SW480 (cell line): Measurements from ENCODE around the gene MECP2.

Experiments
- DNase-seq: peaks from one replicate; pipeline ENCODE4 v3.0.0-alpha.2; 2016; ENCODE audit warnings: low spot score

The MECP2 gene

DNA sequence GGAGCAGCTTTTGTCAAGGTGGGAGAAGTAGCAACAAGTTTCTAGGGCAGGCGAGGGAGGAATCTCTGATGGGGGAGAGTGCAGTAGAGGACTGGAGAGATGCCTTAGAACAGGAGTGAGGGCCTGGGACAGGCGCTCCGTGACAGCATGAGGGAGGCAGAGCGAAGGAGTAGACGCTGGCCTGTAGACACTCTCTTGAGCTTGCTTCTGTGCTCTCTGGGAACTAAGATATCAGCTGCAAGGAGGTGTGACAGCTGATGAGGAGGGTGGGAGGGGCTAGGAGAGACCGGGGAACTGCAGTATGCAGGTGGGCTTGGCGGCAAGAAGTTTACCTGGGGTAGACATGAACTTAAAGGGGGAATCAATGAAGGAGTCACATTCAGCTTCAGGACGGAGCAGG, 35.7 kb downstream of the MECP2 start:
- no peak for DNase-seq

DNA sequence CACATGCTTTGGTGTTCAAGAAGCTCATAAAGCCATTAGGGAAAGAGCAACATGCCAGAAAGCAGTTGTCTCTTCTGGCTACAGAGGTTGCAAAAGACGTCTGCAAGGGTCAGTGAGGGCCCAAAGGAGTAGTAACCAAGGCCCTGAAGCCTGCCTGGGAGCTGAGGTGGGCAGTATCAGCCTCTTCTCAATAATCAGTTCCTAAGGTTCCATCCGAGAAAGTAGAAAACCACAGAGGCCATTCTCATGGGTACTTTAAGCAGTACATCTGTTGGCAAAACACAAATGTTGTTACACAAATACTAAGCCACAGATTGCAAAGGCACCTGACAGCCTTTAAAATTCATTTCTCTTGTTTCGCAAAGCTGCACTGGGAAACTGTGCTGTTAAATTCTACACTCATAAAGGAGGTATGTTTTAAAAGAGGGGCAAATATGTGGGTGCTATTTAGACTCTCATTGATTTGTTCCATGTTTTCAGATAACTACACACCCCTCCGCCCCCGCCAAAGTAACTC, 37.7 kb downstream of the MECP2 start:
- no peak for DNase-seq

DNA sequence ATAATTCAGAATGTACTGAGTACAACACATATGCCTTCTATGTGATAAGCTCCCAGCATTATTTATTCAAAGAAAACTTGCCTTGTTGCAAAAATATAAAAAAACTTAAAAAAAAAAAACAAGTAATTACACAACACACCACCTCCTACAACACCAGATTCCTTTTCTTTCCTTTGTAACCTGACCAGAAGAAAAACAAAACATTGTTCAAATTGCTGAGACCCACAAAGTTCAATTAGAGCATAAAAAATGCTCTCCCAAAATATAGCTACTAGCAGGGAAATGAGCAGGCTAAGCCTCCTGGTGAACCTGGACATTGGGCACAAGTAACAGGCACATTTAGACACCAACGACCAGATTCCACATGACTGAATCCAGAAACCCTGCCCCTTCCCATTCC, 38.3 kb downstream of the MECP2 start:
- no peak for DNase-seq

DNA sequence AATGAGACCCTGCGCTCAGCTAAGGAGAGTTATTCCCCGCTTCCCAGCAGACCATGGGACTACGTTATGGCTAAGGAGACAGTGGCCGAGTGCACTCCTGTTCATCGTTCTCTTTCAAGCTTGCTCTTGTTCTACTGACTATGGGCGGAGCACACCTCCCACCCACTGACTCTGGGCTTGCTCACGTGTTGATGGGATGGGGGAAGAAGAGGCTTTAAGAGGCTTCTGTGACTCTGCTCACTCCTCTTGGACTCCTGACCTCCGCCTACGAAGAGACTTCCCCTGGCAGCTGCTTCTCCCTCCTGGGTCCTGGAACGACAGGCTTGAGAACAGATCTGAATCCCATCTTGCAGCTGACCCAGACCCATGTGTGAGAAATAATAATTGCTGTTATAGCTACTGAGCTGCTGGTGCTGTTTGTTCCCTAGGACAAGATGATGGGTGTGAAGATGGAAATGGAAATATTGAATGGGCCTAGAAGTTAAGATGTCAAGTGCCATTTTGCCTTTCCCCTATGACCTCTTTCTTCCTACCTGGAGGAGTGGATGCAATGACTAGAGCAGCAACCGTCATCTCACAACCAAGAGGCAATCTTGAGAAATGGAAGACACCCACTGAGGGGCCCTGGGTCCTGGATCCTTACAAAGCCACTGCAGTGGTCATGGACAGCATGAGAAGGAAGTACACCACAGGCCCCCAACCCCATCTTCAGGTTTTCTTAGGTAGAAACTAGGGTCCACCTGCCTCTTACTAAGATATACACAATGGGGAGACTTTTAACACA, 39.1 kb downstream of the MECP2 start:
- DNase-seq: no peak

DNA sequence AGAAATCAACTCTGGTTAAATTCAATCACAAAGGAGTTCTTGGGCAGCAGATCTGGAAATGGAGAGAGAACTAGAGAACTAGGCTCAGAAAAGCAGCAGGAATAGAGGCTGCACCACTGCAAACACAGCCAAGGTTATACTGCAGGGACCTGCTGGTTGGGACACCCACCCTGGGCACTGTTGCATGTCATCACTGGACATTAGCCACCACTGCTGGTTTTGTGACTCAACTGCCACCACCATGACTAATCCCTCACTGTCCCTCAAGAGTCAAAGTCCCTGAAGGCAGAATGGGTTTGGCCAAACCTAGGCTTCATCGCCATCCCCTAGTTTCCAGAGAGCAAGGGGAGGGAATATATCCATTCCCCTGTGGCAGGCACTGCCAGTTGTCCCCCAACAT, 39.7 kb downstream of the MECP2 start:
- no peak for DNase-seq

DNA sequence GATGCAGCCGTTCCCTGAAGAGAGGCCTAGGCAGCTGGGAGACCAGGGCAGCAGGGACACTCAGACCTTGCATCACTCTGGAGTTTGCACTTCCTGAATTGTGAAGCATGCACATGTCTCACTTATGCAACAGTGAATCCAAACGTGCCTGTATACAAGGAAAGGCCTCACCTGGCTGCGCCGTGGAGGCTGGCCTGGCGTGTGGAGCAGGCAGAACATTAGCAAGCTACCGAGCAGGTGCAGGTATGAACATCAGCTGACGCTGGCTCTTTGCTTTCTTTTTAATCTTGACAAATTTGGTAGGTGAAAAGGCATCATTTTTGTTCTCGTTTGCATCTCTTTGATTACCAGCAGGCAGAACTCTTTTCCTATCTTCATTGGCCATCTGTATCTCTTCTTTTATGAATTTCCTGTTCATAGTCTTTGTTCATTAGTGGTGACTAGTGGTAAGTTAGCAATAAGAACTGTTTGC, 40.7 kb downstream of the MECP2 start:
- DNase-seq: no peak

DNA sequence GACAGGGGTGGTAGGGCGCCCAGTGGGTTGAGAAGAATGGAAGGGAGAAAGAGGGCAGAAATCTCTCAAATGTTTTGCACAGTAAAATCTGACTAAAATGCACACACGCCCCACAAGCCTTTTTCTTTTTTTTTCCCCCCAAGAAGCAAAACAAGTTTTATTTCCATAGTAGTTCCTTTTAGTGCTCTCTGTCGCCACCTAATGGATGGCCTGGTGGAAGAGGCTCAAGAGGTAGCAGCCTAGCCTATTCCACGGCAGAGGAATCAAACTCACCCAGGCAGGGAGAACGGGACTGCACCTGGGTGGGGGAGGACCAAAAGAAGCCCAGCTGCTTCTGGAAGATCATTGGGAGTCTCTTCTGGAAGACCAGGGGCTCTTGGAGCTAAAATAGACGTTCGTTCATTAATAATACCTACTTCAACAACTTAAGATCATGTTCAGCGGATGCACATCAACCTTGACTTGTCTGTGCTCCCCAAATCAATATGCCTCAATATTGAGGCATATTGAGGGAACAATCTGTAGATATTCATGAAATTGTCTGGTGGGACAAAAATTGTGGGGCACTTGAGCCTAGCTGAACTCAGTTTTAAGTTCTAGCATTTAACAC, 46.2 kb downstream of the MECP2 start:
- peak; percentile 28 for DNase-seq

DNA sequence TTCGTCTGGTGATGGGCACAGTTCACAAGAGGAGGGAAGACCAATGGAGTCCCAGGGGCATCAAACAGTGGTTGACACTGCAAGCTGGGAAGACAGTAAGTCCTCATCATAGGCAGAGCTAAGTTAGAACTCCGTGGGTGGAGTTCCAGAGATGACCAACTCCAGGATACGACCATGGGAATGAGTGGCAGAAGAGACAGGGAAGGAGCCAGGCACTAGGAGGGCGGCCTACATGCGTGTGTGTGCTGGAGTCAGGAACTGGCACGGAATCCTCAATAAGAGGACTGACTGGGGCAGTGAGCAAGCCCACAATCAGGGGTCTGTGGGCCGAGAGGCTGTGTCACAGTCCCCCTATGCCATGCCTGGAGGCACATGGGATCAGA, 47.4 kb downstream of the MECP2 start:
- no peak for DNase-seq

DNA sequence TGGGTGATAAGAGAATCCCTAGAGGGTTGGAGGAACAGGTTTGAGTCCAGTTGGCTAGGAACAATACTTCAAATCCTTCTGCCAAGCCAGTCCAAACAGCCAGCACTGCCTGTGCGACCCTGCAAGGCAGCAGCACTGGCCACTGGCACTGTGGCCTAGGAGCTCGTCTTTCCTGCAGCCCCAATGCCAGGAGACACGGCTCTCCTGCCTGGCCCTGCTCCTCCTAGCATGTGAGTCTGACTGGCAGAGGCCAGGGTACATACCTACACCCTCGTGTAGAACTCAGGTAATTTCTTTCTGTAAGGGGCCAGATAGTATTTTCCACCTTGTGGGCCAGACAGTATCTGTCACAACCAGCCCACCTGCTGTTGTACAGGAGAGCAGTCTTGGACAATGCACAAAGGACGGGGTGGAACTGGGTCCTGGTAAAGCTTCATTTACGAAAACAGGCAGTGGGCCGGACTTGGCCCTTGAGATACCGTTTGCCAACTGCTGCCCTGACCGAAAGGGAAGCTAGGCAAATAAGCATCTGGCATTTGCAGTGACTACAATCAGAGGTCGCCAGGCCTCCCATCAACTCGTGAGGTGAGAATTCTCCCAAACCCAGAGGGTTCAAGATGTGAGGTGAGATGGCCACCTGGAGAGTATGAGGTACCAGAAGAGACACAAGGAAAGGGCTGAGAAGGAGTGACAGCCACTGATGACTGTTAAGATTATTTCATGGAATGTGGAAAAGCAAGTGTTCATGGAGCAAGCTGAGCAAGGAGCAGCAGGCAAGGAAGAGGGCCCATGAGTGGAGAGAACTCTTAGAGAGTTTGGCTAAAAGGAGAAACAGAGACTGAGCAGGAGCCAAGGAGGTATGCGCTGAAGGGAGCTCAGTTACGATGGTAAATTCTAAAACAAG, 48.1 kb downstream of the MECP2 start:
- DNase-seq: no peak

DNA sequence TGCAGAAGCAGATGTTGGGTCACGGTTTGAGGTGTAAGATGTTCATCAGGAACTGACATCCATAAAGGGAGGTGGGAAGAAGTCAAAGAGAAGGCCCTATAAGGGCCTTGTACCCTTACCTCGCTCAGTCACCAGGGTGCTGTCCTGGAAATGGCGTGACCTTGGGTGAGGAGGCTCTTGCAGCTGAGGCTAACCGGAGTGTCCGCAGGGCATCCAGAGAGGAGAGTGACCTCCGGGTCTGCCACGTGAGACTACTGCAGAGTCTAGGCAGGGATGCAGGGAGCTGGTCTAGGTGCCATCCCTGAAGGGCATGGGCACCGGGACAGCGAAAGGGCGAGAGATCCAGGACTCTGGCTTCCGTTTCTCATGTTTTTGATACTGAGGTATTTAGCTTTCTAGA, 49.1 kb downstream of the MECP2 start:
- no peak for DNase-seq

DNA sequence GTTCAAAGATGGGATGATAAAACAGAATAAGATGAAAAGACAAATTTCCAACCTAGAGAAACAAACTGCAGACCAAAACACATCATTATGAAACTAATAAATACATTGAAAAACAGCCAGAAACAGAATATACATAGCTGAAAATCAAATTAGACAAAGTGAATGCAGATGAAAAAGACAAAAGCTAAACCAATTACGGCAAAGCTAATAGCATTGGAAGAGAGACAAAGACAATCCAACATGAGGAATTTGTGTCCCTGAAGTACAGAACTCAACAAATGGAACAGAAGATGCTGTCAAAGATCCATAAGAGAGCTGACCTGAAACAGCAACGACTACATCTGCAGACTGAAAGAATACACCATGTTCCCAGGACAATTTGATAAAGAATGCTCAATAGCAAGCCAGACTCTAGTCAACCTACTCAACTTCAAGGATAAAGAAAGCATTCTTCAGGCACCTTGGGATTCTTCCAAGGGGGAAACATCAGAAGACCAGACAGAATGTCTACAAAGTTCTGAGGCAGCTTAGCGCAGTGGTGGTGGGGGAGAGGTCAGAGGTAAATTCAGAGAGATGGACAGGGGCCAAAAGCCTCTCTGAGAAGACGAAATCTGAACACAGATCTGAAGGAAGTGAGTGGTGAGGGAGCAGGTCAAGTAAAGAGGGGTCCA, 50.4 kb downstream of the MECP2 start:
- no peak for DNase-seq

DNA sequence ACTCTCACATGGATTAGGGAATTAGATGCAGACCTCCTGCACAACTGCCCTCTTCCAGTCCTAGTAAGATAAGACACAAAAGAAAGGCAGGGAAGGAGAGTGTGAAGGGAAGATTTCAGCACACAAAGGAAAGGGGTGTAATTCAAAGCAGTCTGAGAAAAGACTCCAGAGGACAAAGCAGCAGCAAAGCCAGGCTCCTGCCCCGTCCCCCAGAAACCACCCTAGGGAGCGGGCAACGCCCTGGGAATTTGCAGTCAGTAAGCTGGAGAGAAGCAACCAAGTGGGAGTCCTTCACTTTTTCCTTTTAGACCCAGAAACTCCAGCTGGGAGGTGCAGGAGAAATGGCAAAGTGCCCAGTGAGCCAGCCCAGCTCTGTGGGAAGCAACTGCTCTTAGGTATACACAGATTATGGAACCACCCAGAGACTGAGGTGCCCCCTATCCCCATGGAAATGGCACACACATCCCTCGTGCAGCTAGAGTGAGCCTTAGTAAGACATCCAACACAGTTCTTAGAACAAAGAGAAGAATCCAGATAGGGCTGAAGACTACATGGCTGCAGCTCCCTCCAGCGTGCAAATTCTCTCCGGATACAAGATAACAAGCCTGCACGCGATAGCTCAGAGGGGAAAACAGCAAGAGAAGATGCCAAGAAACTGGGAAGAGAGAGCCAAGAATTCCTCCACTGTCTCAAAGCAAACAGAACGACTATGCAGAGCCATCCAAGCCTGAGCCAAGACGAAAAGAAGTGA, 51.3 kb downstream of the MECP2 start:
- DNase-seq: no peak

DNA sequence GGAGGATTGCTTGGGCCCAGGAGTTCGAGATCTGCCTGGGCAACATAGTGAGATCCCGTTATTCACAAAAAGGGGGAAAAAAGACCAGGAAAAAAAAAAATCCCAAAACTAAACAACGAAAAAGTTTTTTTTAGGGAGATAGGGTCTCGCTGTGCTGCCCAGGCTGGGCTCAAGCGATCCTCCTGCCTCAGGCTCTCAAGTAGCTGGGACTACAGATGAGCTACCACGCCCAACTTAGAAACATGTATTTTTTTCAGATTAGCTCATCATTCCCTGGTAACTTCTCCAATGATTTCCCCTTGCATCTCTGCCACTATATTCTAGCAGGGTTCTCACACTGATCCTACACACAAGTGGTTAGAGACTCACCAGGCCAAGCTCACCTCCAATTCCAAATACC, 53.4 kb downstream of the MECP2 start:
- no peak for DNase-seq

DNA sequence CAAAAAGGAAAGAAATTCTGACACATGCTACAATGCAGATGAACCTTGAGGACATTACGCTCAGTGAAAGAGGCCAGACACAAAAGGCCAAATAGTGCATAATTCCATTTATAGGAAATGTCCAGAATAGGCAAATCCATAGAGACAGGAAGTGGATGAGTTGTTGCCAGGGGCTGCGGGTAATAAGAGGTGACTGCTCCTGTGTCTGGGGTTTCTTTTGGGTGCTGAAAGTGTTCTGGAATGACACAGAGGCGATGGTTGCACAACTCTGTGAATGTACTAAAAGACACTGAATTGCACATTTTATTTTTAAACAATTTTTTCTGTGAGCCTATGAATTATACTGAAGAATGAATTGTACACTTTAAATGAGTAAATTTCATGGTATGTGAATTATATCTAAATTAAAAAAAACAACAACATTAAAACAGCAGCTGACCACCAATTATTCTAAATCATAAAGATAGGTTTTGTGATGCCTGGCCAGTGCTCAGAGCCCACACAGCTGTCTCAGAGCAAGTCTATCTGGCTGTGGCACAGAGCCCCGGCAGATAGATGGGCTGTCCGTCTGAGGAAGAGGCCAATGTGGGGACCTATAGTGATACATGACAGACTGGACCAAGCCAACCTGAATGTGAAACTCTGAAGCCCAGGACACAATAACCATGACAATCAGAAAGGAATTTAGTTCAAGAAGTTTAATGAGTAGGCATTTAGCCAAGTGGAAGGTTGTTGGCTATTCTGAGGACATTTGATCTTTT, 54.3 kb downstream of the MECP2 start:
- DNase-seq: no peak

DNA sequence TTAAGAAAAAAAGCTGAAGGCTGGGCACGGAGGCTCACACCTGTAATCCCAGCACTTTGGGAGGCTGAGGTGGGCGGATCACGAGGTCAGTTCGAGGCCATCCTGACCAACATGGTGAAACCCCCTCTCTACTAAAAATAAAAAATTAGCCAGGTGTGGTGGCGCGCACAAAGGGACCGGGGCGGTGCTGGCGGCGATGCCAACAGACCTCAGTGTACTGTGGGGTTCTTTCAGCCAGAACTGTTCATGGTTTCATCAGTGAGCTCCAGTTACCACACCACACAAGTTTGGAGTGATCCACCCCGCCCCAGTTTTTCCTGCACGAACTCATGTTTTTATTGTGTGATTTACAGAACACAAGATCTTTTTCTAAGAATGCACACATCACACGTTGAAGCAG, 56.7 kb downstream of the MECP2 start:
- no peak for DNase-seq

DNA sequence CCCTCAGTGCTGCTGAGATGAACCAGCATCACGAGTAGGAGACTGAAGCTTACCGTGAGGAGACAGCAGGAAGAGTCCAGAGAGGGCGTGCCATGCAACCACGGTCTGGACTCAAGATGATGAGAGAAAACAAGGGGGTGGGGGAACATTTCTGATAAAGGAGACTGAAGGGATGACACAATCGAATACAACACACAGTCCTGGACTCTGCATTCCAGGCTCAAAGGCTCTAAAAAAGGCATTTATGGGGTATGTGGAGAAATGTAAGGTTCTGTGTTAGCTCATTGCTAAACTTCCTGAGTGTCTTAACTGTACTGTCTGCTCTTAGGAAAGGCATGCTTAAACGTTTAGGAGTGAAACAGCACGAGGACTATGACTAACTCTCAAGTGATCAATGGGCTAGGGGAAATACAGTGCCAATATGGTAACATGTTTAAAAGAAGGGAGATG, 57.2 kb downstream of the MECP2 start:
- DNase-seq: no peak

DNA sequence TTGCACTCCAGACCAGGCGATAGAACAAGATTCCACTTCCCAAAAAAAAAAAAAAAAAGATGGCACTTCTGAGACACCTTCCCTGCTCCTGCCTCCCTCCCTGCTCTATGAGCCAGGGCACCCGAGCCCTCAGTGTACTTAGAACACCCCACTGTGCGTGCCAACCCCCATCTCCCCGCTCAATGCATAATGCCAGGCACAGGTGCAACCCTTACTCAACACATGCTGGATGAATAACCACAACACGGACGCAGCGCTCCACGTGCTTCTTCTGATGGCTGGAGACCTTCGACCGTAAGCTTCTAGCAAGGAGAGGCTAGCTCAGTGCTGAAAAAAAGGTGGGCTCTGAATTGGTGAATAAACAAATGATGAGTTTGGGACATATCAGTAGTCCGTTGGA, 57.9 kb downstream of the MECP2 start:
- no peak for DNase-seq

DNA sequence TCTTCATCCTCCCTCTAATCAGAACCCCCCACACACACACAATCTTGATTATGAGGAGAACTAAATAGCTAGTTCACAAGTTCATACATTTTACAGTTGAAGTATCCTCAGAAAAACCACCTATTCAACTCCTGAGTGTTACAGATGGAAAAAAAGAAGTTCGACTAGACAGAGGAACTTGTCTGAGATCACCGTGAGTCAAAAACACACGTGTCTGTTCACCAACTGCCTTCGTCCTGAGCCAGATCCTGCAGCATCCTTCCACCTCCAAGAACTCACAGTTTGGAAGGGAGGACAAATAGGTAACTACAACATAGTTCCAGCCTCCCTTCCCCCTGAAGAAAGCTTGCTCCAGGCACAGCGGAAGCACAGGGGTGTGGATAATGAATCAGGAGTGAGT, 58.9 kb downstream of the MECP2 start:
- no peak for DNase-seq

DNA sequence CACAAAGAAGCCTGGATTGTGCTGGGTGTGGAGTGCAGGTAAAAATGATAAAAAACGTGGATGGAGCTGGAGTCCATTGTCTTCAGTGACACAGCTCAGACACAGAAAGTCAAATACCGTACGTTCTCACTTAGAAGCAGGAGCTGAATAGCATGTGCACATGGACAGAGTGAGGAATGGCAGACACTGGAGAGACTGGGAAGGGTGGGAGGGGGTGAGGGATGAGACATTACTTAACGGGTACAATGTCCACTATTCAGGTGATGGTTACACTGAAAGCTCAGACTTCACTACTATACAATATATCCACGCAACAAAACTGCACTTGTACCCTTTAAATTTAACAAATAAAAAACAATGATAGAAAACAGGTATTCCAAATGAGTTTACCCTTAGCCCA, 59.8 kb downstream of the MECP2 start:
- DNase-seq: no peak

DNA sequence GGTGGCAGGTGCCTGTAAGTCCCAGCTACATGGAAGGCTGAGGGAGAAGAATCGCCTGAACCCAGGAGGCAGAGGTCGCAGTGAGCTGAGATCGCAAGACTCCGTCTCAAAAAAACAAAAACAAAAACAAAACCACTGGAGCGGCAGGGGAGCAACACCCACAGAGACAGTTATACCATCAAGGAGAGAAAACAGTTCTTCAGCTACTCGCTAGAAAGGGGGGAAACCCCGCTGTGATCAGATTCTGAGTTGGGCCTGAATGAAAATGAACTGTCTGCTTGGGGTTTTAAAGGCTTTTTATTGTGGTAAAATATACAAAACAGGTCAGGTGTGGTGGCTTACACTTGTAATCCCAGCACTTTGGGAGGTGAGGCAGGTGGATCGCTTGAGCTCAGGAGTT, 61.0 kb downstream of the MECP2 start:
- DNase-seq: no peak

DNA sequence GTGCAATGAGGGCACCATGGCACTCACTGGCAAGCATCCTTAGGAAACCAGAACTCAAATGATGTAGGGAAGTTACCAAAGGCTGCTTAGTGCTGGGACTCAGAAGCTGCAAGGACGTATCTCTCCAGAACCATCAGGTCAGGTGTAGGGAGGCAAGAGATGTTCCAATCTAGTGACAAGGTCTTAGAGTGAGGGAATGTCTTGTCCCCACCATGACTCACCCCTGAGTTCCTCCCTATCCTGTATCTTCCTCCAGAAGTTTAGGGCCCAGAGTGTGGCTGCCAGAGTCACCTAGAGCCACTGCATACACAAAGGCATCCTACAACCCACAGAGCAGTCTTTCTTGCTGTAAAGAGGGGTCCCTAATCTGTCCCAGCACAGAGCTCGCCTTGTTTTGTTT, 63.7 kb downstream of the MECP2 start:
- no peak for DNase-seq
